HepG2 (cell line): ENCODE data around the gene ZBTB7A. TPM values are rescaled to one million over a fixed set of nuclear protein-coding genes. Genes with fewer than 3 reads are reported as not detected.

Experiments
- ATAC-seq: fragments of 200-7000 bp; cut with Tn5 transposase; 3 replicates; pipeline ENCODE4 v1.9.1; 2020; ENCODE audit warnings: mild to moderate bottlenecking, moderate library complexity
- BruUV-seq: library from RNA; stranded (reverse); fragments of 400-500 nt; replicated peaks from 2 replicates; lab custom pipeline; 2021; lab: Mats Ljungman, UMichigan
- CTCF ChIA-PET: fragments of 300-600 bp; formaldehyde crosslinking; extraction: SDS; loops from one replicate; lab custom pipeline; 2021; ENCODE audit warnings: low total read pairs, inconsistent platforms, low intra/inter-chr PET ratio; lab: Yijun Ruan, JAX
- POLR2A ChIA-PET: fragments of 350-600 bp; sonication (Branson Sonifier 250); formaldehyde crosslinking; loops from one replicate; lab custom pipeline; 2020; ENCODE audit warnings: antibody characterized with exemption, inconsistent platforms; lab: Yijun Ruan, JAX
- DNase-seq: peaks from one replicate; pipeline ENCODE4 v3.0.0-alpha.2; 2015; ENCODE audit warnings: low spot score
- FAIRE-seq: peaks from 3 replicates; lab custom pipeline; 2011; peaks lifted over from hg19 to GRCh38; lab: Jason Lieb, UNC
- H2AFZ ChIP-seq: one replicate; pipeline ENCODE4 v1.6.1; 2011; ENCODE audit warnings: low read length, inconsistent platforms
- H3K27ac ChIP-seq: fragments of 300-600 bp; 3 replicates; pipeline ENCODE4 v1.8.0; 2011; ENCODE audit warnings: mixed run types, mild to moderate bottlenecking, mixed read lengths, low read length, inconsistent platforms; ENCODE audit not compliant: insufficient read depth; ENCODE audit errors: extremely low read length
- H3K27me3 ChIP-seq, 2 experiments: fragments of 200-600 bp in 1 of 2; 2 replicates in 1 of 2; 3 replicates in 1 of 2; pipeline versions ENCODE4 v1.6.0 to v1.8.0; 2011; ENCODE audit warnings: low read length in 2 of 2, mild to moderate bottlenecking in 2 of 2, moderate library complexity in 2 of 2, inconsistent platforms in 1 of 2; ENCODE audit not compliant: insufficient read depth in 2 of 2, control insufficient read depth in 1 of 2
- H3K36me3 ChIP-seq, 2 experiments: fragments of 200-600 bp in 1 of 2; replicated peaks in 1 of 2; 2 replicates in 1 of 2; 3 replicates in 1 of 2; pipeline versions ENCODE4 v1.5.1 to v1.8.0; 2011; ENCODE audit warnings: low read length in 2 of 2, inconsistent platforms in 1 of 2; ENCODE audit not compliant: insufficient read depth in 2 of 2, control insufficient read depth in 1 of 2
- H3K4me1 ChIP-seq: 2 replicates; pipeline ENCODE4 v1.5.1; 2012; ENCODE audit warnings: low read length, inconsistent platforms; ENCODE audit not compliant: insufficient read depth
- H3K4me2 ChIP-seq: 2 replicates; pipeline ENCODE4 v1.6.0; 2011; ENCODE audit warnings: low read depth, low read length, inconsistent platforms
- H3K4me3 ChIP-seq, 3 experiments: fragments of 200-600 bp in 1 of 3; sonication (generic), shearing (Covaris generic) in 1 of 3; replicated peaks in 1 of 3; 2 replicates each; pipeline ENCODE4 v1.5.1; 2011 to 2016; ENCODE audit warnings: low read length in 3 of 3, inconsistent platforms in 2 of 3, low read depth in 2 of 3, mild to moderate bottlenecking in 2 of 3, control low read depth in 1 of 3, mixed read lengths in 1 of 3; ENCODE audit not compliant: insufficient read depth in 1 of 3
- H3K79me2 ChIP-seq: one replicate; pipeline ENCODE4 v1.6.1; 2011; ENCODE audit warnings: low read length, inconsistent platforms; ENCODE audit not compliant: insufficient read depth
- H3K9ac ChIP-seq: 2 replicates; pipeline ENCODE4 v1.6.0; 2011; ENCODE audit warnings: mild to moderate bottlenecking, low read depth, low read length, inconsistent platforms; ENCODE audit not compliant: insufficient read depth
- H3K9me3 ChIP-seq: 2 replicates; pipeline ENCODE4 v1.5.1; 2012; ENCODE audit warnings: mild to moderate bottlenecking, low read length
- H4K20me1 ChIP-seq: 2 replicates; pipeline ENCODE4 v1.6.0; 2011; ENCODE audit warnings: inconsistent platforms, mild to moderate bottlenecking, low read length, moderate library complexity; ENCODE audit not compliant: insufficient read depth
- AGO2 ChIP-seq: fragments of 200-400 bp; formaldehyde crosslinking; optimal IDR thresholded peaks from 2 replicates; pipeline ENCODE3; 2017; ENCODE audit warnings: mild to moderate bottlenecking, low read depth, low read length, moderate library complexity
- POLR2G ChIP-seq: fragments of 200-400 bp; formaldehyde crosslinking; IDR thresholded peaks from 2 replicates; pipeline ENCODE4 v1.6.1; 2018; ENCODE audit warnings: mild to moderate bottlenecking, low read depth, low read length, moderate library complexity
- REL ChIP-seq: sonication (generic); formaldehyde crosslinking; conservative IDR thresholded peaks from 2 replicates; pipeline ENCODE4 v1.8.0; 2022; ENCODE audit warnings: mild to moderate bottlenecking, missing genetic modification reagents, moderate library complexity
- SNAI1 ChIP-seq: sonication (generic); formaldehyde crosslinking; IDR thresholded peaks from 2 replicates; pipeline ENCODE4 v1.5.0; 2020; ENCODE audit warnings: mild to moderate bottlenecking, missing genetic modification reagents, borderline replicate concordance
- ZNF235 ChIP-seq: sonication (generic); formaldehyde crosslinking; IDR thresholded peaks from 2 replicates; pipeline ENCODE4 v1.8.1; 2023; ENCODE audit warnings: mild to moderate bottlenecking, missing genetic modification reagents, borderline replicate concordance
- ZNF275 ChIP-seq: sonication (generic); formaldehyde crosslinking; IDR thresholded peaks from 2 replicates; pipeline ENCODE4 v1.8.0; 2022; ENCODE audit warnings: missing genetic modification reagents, mild to moderate bottlenecking, inconsistent platforms, borderline replicate concordance
- ZNF484 ChIP-seq: sonication (generic); formaldehyde crosslinking; IDR thresholded peaks from 2 replicates; pipeline ENCODE4 v1.5.1; 2020; ENCODE audit warnings: mild to moderate bottlenecking, low read depth, missing genetic modification reagents, borderline replicate concordance
- ZNF567 ChIP-seq: sonication (generic); formaldehyde crosslinking; IDR thresholded peaks from 2 replicates; pipeline ENCODE4 v1.8.1; 2023; ENCODE audit warnings: mild to moderate bottlenecking, missing genetic modification reagents, borderline replicate concordance
- WGBS: methylation state at CpG from one replicate; pipeline ENCODE4 v1.1.6; 2017; ENCODE audit warnings: low lambda C conversion rate; 5-methylcytosine and 5-hydroxymethylcytosine counted together
- in situ Hi-C: cut with HindIII; loops from 2 replicates; pipeline ENCODE4 v1.10.0; 2017; ENCODE audit warnings: low pct_unique_long_range_greater_than_20kb; ENCODE audit not compliant: extremely low pct_ligation_motif_present
- intact Hi-C: fragments of 100-400 bp; cut with micrococcal nuclease; formaldehyde crosslinking; loops from one replicate; pipeline ENCODE4 v1.10.0; 2022; ENCODE audit not compliant: unreplicated experiment
- polyA plus RNA-seq, 8 experiments: library from polyadenylated mRNA; depleted of rRNA in 3 of 8; stranded (reverse) in 7 of 8; unstranded in 1 of 8; fragments of >200 nt; fragmentation: Illumina TruSeq in 4 of 8; extraction: Trizol in 4 of 8; gene quantifications; 2 replicates each; pipeline versions ENCODE4 v1.2.1 to v1.2.3, GENCODE V29; 2011 to 2016; ENCODE audit warnings: low read depth in 4 of 8, missing spikeins in 1 of 8, mixed read lengths in 1 of 8; ENCODE audit not compliant: insufficient read depth in 1 of 8
- total RNA-seq, 5 experiments: library from RNA; depleted of rRNA; stranded (reverse); fragments of >200 nt; fragmentation: Illumina TruSeq; extraction: Trizol; gene quantifications; 2 replicates each; pipeline ENCODE4 v1.2.3, GENCODE V29; 2016; ENCODE audit warnings: low read depth in 1 of 5
- TF ChIP-seq, protein P1 (sequence below): conservative IDR thresholded peaks from 2 replicates; pipeline ENCODE4 v1.6.1; 2018; ENCODE audit warnings: missing genetic modification reagents

Gene ZBTB7A
- total and polyA plus RNA-seq, 2 of the 13 experiments (the other 11 are each of a cell fraction or from before 2014, with no cell fraction given): 3.6 to 4.0 TPM

- TF ChIP-seq ZNF484 (CRISPR knock-in tag) (no peak), ZNF275 (no peak)
Measured at GRCh38 chr19:4095488-4095844, 28.8 kb upstream of the ZBTB7A start (continued).

- TF ChIP-seq, protein P1, sequence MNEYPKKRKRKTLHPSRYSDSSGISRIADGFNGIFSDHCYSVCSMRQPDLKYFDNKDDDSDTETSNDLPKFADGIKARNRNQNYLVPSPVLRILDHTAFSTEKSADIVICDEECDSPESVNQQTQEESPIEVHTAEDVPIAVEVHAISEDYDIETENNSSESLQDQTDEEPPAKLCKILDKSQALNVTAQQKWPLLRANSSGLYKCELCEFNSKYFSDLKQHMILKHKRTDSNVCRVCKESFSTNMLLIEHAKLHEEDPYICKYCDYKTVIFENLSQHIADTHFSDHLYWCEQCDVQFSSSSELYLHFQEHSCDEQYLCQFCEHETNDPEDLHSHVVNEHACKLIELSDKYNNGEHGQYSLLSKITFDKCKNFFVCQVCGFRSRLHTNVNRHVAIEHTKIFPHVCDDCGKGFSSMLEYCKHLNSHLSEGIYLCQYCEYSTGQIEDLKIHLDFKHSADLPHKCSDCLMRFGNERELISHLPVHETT (CRISPR knock-in tag): no peak
- TF ChIP-seq POLR2G (peak; percentile 10; the same call in 1 of the 2 replicates), SNAI1 (CRISPR knock-in tag) (no peak), AGO2 (peak; percentile 72), REL (CRISPR knock-in tag) (no peak), ZNF235 (CRISPR knock-in tag) (0 out of 2 replicates have a peak, but pooled peaks have one; percentile 43), ZNF567 (no peak)
- no peak overlapping the region for H3K4me3 ChIP-seq
- intact Hi-C loops (no loop called here), in situ Hi-C loops (no loop called here)
- no peaks in the 10 kb centered on the region for H3K4me1 ChIP-seq
- FAIRE-seq (no peak), DNase-seq (no peak), ATAC-seq (no peak)
- WGBS: no CpG with 5 or more reads among the region's 35 CpGs
- no TSS peak for BruUV-seq
- H3K4me2 ChIP-seq: no peak overlapping the region
- H3K9me3 ChIP-seq: no peaks in the 10 kb centered on the region
- H3K27me3 ChIP-seq: no peaks in the 10 kb centered on the region
- no peak overlapping the region for H2AFZ ChIP-seq
- ChIA-PET CTCF (no interaction called here), POLR2A (interaction anchor here (1.1 to 1.6 kb wide), 2 partner anchors 9 to 29 kb away, joined by 3 to 5 read pairs; partner anchors contain the start of gene ZBTB7A)
- no peaks in the 10 kb centered on the region for H3K79me2 ChIP-seq
- peaks cover 6 to 7% of the 10 kb centered on the region in 2 experiments; a peak in 3 of 5 replicates for H3K36me3 ChIP-seq
- no peaks in the 10 kb centered on the region for H4K20me1 ChIP-seq
- no peak overlapping the region for H3K9ac ChIP-seq
- H3K27ac ChIP-seq: no peak overlapping the region
Measured at GRCh38 chr19:4094761-4095487, 28.2 kb upstream of the ZBTB7A start.
